Measurements from ENCODE around the gene HDGFL3.
"Not testable (repeated sequence)": the region's sequence is repeated elsewhere in the genome, so short reads cannot be mapped to it uniquely, and the experiment has no call there.

HDGFL3 gene

DNA sequence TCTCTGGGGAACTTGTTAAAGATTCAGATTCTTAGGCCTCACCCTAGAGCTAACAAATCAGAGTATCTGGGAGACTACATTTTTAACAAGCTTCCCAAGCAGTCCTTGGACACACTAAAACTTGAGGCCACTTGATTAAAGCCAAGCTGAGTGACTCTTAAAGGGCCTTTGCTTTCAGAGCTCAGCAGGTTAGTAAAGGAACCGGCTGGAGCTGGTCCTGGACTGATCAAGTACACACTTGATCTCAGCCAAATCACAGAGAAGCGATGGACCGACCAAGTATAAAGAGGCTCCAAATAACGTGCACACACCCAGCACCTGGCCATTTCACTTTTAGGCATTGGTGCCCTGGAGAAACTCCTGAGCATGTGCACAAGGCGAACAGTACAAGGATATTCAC is 113.0 kb downstream of the HDGFL3 start:
- DNase-seq = no peak

- DNase-seq = peak; percentile 87
Measured at GRCh38 chr15:83092309-83092976, 115.2 kb downstream of the HDGFL3 start.

GRCh38 chr15:83091965-83092308 is 115.7 kb downstream of the HDGFL3 start:
- DNase-seq = not testable (repeated sequence)

- no peak for DNase-seq
Measured at GRCh38 chr15:83090465-83090864, 117.2 kb downstream of the HDGFL3 start.

DNA sequence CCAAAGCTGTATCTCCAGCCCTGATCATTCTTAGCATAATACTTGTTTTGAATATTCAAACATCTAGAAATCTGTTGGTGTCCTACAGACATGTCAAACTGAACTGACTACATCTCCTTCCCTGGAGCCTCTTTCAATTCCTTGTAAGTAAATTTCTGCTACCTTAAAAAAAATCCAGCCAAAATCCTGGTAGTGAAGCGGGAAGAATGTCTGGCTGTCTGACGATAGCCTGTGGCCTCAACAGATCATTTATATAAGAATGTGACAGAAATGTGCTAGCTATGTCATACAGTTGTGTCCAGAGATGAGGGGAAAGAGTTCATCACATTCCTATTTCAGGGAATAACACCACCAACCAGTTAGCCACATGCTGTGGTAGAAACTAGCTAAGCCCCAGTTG is 118.7 kb downstream of the HDGFL3 start:
- no peak for DNase-seq

DNA sequence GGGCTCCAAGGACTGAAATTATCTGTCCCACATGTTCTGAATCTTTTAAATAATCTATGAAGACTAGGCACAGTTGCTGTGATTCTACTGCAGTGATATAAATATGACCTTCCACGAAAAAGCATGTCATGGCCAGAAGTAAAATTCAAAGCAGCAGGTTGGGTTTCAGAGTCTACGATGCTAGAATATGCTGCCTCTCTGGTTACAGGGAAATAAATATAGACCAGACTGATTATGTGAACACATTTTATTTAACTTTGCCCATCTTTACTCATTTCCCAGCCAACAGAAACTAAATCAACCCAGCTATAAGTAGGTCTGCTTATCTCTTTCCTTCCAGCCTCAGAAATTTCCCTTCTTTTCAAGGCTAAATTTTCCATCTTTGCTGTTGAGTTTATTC is 120.0 kb downstream of the HDGFL3 start:
- no peak for DNase-seq

DNA sequence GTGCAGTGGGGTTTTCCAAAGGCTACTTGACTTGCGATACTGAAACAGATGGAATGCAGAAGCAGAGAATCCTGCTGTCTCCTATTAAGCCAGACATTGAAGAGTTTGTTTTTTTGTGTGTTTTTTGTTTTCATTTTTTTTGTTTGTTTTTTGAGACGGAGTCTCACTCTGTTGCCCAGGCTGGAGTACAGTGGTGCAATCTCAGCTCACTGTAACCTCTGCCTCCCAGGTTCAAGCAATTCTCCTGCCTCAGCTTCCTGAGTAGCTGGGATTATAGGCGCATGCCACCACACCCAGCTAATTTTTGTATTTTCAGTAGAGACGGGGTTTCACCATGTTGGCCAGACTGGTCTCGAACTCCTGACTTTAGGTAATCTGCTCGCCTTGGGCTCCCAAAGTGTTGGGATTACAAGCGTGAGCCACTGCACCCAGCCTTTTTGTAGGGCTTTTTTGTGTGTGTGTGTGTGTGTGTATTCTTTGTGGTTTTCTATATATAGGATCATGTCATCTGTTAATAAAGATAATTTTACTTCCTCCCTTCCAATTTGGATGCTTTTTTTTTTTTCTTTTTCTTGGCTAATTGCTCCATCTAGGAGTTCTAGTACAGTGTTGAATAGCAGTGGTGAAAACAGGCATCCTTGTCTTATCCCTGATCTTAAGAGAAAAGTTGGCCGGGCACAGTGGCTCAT is 121.6 kb downstream of the HDGFL3 start:
- DNase-seq = not testable (repeated sequence)

- not testable (repeated sequence) for DNase-seq
Measured at GRCh38 chr15:83085461-83085860, 122.2 kb downstream of the HDGFL3 start.

DNA sequence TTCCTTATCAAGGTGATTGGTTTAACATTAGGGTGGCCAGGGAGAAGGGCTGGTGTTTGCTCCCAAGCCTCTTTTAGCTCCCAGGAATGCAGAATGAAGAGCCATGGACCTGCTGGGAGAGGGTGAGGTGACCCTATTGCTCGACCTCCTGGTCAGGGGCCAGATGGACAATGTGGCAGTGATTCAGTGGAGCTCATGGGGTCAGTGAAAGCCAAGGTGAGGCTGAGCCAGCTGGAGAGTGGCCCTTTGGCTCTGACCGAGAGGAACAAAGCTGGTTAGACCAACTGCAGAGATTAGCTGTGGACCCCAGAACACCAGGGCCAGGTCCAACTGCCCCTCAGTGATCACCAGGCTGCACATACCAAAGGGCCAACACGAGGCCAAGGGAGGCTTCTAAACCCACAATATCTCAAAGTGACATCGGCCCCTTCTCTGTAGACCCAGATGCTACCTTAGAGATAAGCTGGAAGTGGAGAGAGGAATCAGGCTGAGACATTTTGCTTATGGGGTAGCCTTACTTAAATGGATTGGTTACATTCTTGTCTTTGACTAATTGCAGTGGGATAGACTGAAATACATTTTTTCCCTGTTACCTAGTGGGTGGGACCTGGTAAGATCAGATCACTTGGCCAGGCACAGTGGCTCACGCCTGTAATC is 124.8 kb downstream of the HDGFL3 start:
- no peak for DNase-seq

- DNase-seq = no peak
Measured at GRCh38 chr15:83081256-83082014, 126.2 kb downstream of the HDGFL3 start.

- DNase-seq = no peak
Measured at GRCh38 chr15:83078712-83079111, 128.9 kb downstream of the HDGFL3 start.

Data from suppressor macrophage treated with lipopolysaccharide for 4 hours (primary cell).